Thoracic aorta (tissue), 2 donors: ENCODE measurements around the gene FAM167B. TPM values are rescaled to one million over a fixed set of nuclear protein-coding genes. Genes with fewer than 3 reads are reported as not detected.

Experiments
- ATAC-seq: fragments of 150-250 bp; one replicate; pipeline ENCODE4 v1.8.0; 2017; ENCODE audit warnings: low read depth; ENCODE audit not compliant: insufficient number of reproducible peaks, low FRiP score
- DNase-seq: peaks from one replicate; pipeline ENCODE4 v3.0.0-alpha.2; 2020; ENCODE audit warnings: low spot score
- H3K27ac ChIP-seq, 2 donors: fragments of 200-600 bp; sonication (generic); 1 replicate in 1 of 2; 2 replicates in 1 of 2; pipeline ENCODE4 v1.5.1; 2016; ENCODE audit warnings: mild to moderate bottlenecking in 2 of 2, moderate library complexity in 2 of 2
- H3K27me3 ChIP-seq: fragments of 200-600 bp; sonication (generic); replicated peaks from 2 replicates; pipeline ENCODE4 v1.6.0; 2016; ENCODE audit warnings: mild to moderate bottlenecking; ENCODE audit not compliant: insufficient read depth
- H3K36me3 ChIP-seq: fragments of 200-600 bp; sonication (generic); one replicate; pipeline ENCODE4 v1.5.1; 2016
- H3K4me1 ChIP-seq, 2 donors: fragments of 200-600 bp; sonication (generic); 1 replicate in 1 of 2; 2 replicates in 1 of 2; pipeline versions ENCODE4 v1.5.1 to v1.6.0; 2016; ENCODE audit warnings: low read depth in 2 of 2, mild to moderate bottlenecking in 1 of 2; ENCODE audit not compliant: control insufficient read depth in 1 of 2
- H3K4me3 ChIP-seq: fragments of 200-600 bp; sonication (generic); 2 replicates; pipeline ENCODE4 v1.5.1; 2016; ENCODE audit warnings: mild to moderate bottlenecking
- H3K9me3 ChIP-seq: fragments of 200-600 bp; sonication (generic); 2 replicates; pipeline ENCODE4 v1.5.1; 2016
- total RNA-seq, 2 donors: library from RNA; depleted of rRNA; stranded (reverse); fragments of >200 nt; gene quantifications; one replicate each; pipeline versions ENCODE4 v1.1.0 to v1.2.3, GENCODE V29; 2016
- TF ChIP-seq, protein P1 (sequence below): fragments of 200-600 bp; sonication (generic); IDR thresholded peaks from one replicate; pipeline ENCODE4 v1.5.1; 2019; ENCODE audit warnings: antibody characterized with exemption

Gene FAM167B
- total RNA-seq = 1 to 10 TPM in 1 of 2 donors, under 1 TPM in 1; 0.78 to 6.1 TPM

DNA sequence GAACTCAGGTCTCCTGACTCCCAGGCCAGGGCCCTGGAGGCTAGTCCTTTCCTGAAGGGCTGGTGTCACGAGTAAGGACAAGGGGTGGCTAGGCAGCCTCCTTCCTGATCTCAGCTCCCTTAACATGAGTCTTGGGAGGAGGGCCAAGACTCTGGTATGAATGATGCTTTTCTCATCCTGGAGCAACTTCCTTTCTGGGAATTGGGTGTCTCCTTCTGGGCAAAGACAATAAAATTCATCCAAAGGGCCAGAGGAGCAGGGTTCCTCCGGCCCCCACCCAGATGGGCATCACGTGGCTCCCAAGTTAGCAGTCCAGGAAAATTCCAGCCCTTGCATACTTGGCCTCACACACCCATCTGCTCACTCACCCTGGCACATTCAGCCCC is at the start of gene FAM167B:
Gene FAM167B (plus strand): TSS at position 335 of the 386 bp plus-strand sequence. CDS start 200 bp downstream, outside the sequence.
- H3K9me3 ChIP-seq = no peaks in the 10 kb centered on the region
- peaks cover 8 to 27% of the 10 kb centered on the region in 2 donors for H3K4me1 ChIP-seq
- H3K36me3 ChIP-seq = no peaks in the 10 kb centered on the region
- ATAC-seq = no peak
- H3K27me3 ChIP-seq = no peaks in the 10 kb centered on the region
- DNase-seq = no peak
- TF ChIP-seq, protein P1, sequence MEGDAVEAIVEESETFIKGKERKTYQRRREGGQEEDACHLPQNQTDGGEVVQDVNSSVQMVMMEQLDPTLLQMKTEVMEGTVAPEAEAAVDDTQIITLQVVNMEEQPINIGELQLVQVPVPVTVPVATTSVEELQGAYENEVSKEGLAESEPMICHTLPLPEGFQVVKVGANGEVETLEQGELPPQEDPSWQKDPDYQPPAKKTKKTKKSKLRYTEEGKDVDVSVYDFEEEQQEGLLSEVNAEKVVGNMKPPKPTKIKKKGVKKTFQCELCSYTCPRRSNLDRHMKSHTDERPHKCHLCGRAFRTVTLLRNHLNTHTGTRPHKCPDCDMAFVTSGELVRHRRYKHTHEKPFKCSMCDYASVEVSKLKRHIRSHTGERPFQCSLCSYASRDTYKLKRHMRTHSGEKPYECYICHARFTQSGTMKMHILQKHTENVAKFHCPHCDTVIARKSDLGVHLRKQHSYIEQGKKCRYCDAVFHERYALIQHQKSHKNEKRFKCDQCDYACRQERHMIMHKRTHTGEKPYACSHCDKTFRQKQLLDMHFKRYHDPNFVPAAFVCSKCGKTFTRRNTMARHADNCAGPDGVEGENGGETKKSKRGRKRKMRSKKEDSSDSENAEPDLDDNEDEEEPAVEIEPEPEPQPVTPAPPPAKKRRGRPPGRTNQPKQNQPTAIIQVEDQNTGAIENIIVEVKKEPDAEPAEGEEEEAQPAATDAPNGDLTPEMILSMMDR = no peak
- H3K4me3 ChIP-seq = no peak within 1 kb of the TSS
- H3K27ac ChIP-seq = peak within 1 kb of the TSS in 1 of 2 donors; percentile 22

DNA sequence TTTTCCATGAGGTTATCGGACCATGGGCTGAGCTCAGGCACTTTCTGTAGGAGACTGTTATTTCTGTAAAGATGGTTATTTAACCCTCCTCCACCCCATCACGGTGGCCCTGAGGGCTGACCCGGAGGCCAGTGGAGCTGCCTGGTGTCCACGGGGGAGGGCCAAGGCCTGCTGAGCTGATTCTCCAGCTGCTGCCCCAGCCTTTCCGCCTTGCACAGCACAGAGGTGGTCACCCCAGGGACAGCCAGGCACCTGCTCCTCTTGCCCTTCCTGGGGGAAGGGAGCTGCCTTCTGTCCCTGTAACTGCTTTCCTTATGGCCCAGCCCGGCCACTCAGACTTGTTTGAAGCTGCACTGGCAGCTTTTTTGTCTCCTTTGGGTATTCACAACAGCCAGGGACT is 49.2 kb upstream of the FAM167B start:
- H3K9me3 ChIP-seq = no peaks in the 10 kb centered on the region
- TF ChIP-seq, protein P1 = no peak
- no peaks in the 10 kb centered on the region for H3K27me3 ChIP-seq
- H3K4me3 ChIP-seq = no peak overlapping the region
- H3K36me3 ChIP-seq = peaks cover 38% of the 10 kb centered on the region
- H3K27ac ChIP-seq = no peak overlapping the region
- peaks cover 15 to 26% of the 10 kb centered on the region in 2 donors for H3K4me1 ChIP-seq
- no peak for DNase-seq
- no peak for ATAC-seq

DNA sequence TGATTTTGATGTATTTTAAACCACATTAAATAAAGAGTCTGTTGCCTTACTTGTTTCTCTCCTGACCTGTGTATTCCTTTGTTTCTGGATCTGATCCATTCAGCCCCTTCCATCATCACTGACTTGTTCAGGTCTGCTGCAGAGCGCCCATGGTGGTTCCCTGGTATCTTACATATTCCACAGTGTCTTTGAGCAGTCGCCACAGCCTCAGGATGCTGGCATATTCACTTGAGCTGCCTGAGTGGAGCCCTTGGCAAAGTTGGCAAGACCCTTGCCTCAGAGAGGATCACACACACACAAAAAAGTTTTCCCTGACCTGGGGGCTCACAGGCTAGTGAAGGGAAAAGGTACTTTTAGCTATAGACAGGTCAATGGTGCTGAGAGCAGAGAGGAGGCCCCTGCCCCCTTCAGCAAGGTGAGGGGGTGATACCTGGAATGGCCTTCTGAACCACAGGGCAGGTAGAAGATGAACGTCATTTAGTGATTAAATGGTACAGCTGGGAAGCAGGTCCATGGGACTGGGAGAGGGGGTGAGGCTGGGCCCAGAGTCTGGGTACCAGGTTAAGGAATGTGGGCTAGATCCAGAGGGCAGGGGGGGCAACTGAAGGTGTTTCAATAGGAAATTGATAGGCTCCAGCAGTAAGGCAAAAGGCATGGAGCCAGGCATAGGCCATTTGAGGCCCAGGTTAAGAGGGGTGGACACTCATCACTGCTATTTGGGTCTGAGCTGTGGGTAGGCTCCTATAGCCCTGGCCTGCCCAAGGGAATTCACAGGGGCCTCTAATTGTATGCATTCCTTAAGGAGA is 48.6 kb upstream of the FAM167B start:
- Histone ChIP-seq H3K4me3 (no peak overlapping the region), H3K27me3 (no peaks in the 10 kb centered on the region), H3K27ac (no peak overlapping the region), H3K36me3 (peaks cover 32% of the 10 kb centered on the region), H3K9me3 (no peaks in the 10 kb centered on the region), H3K4me1 (peaks cover 15 to 26% of the 10 kb centered on the region in 2 donors)
- ATAC-seq = no peak
- DNase-seq = no peak
- TF ChIP-seq, protein P1 = no peak

DNA sequence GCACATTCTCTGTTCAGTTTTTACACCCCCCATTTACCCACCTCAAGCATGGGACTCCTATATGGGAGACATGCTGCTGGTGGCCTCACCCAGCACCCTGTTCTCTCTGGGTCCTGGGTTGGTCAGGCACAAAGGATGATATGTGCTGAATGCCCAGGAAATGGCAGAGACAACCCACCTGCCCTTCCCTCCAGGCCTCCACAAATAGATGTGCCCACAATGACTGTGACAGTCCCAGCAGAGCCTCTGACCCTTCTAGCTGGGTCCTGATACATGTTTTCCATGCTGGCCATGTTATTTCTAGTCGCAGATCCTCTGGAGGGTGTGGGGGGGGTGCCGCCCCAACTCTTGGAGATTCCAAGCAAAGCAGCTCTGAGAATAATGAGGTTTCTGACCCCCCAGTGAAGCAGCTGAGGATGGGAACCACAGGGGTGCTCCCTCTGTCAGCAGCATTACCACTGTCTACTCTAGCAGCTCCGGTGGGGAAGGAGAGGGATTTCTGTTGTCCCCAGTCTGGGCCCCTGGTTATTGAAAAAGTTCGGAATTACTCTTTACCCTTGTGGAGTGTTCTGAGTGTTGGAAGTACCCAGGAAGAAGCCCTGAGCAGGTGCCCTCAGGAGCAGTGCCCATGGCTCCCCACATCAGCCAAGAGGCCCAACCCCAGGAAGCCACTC is 47.8 kb upstream of the FAM167B start:
- no peaks in the 10 kb centered on the region for H3K9me3 ChIP-seq
- peaks cover 25% of the 10 kb centered on the region for H3K36me3 ChIP-seq
- H3K4me1 ChIP-seq = peaks cover 15 to 26% of the 10 kb centered on the region in 2 donors
- DNase-seq (no peak), ATAC-seq (no peak)
- peak overlapping the region in 1 of 2 donors; percentile 40 for H3K27ac ChIP-seq
- no peaks in the 10 kb centered on the region for H3K27me3 ChIP-seq
- no peak overlapping the region for H3K4me3 ChIP-seq
- TF ChIP-seq, protein P1 = no peak

DNA sequence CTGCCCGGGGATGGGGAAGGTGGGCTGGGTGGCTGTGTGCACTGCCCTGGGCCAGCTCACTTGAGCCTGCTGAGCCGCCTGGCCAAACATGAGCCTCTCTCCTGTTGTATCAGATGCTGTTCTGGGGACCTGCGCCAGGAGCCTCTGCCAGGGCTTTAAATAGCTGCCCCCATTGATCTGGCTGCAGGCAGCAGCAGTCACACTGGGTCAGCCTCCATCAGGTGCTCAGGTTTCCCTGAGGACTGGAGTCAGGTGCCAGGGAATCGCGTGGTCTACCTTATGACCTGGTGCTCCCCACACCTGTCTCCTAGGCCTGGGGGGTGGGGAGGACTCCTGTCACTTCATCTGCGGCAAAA is 47.3 kb upstream of the FAM167B start:
- H3K4me3 ChIP-seq = peak overlapping the region; percentile 85
- no peak for ATAC-seq

More for the DNA sequence above, 47.3 kb upstream of the FAM167B start:
- Histone ChIP-seq H3K27me3 (no peaks in the 10 kb centered on the region), H3K4me1 (peaks cover 15 to 27% of the 10 kb centered on the region in 2 donors), H3K36me3 (peaks cover 20% of the 10 kb centered on the region), H3K9me3 (no peaks in the 10 kb centered on the region), H3K27ac (peak overlapping the region; percentile 40 to 53)
- DNase-seq = no peak
- TF ChIP-seq, protein P1 = no peak
